Stimulated activated memory B cell treated with anti-CD40 and anti-IgM and Interleukin-4, amounts not matched to agents 10 μg/mL and 1 μg/mL and 100 μg/mL, for 72 hours (primary cell): ENCODE results near the gene MMP17.

Experiments used
- ATAC-seq: fragments of 150-1000 bp; cut with Tn5 transposase; 2 replicates; pipeline ENCODE4 v1.10.0; 2021
- H3K27ac Mint-ChIP-seq: one replicate; pipeline ENCODE4 v1.8.0; 2022; ENCODE audit warnings: mild to moderate bottlenecking, mixed read lengths
- H3K27me3 Mint-ChIP-seq: one replicate; pipeline ENCODE4 v1.8.0; 2022; ENCODE audit warnings: mixed read lengths
- H3K36me3 Mint-ChIP-seq: one replicate; pipeline ENCODE4 v1.8.0; 2022; ENCODE audit warnings: mixed read lengths
- H3K4me1 Mint-ChIP-seq: one replicate; pipeline ENCODE4 v1.8.0; 2022; ENCODE audit warnings: mixed read lengths
- H3K4me3 Mint-ChIP-seq: one replicate; pipeline ENCODE4 v1.8.0; 2022; ENCODE audit warnings: mild to moderate bottlenecking, moderate library complexity, mixed read lengths
- H3K9me3 Mint-ChIP-seq: one replicate; pipeline ENCODE4 v1.8.0; 2022; ENCODE audit warnings: mixed read lengths

MMP17 gene

GRCh38 chr12:131832321-131833231 lies 4.4 kb downstream of the MMP17 start:
- H3K36me3 Mint-ChIP-seq: no peaks in the 10 kb centered on the region
- no peak overlapping the region for H3K4me3 Mint-ChIP-seq
- peaks cover 26% of the 10 kb centered on the region for H3K4me1 Mint-ChIP-seq
- no peak for ATAC-seq
- H3K27me3 Mint-ChIP-seq: peaks cover 40% of the 10 kb centered on the region
- no peak overlapping the region for H3K27ac Mint-ChIP-seq
- no peaks in the 10 kb centered on the region for H3K9me3 Mint-ChIP-seq

- Mint-ChIP-seq H3K27me3 (peaks cover 40% of the 10 kb centered on the region), H3K9me3 (no peaks in the 10 kb centered on the region), H3K4me1 (peaks cover 26% of the 10 kb centered on the region), H3K36me3 (no peaks in the 10 kb centered on the region), H3K4me3 (no peak overlapping the region), H3K27ac (no peak overlapping the region)
- no peak for ATAC-seq
These were observed 5.2 kb downstream of the MMP17 start for GRCh38 chr12:131833288-131833895.

GRCh38 chr12:131833896-131834641 lies 5.9 kb downstream of the MMP17 start:
- peaks cover 38% of the 10 kb centered on the region for H3K27me3 Mint-ChIP-seq
- peak; percentile 14 for ATAC-seq
- H3K4me1 Mint-ChIP-seq: peaks cover 25% of the 10 kb centered on the region
- H3K27ac Mint-ChIP-seq: no peak overlapping the region
- no peak overlapping the region for H3K4me3 Mint-ChIP-seq
- no peaks in the 10 kb centered on the region for H3K36me3 Mint-ChIP-seq
- no peaks in the 10 kb centered on the region for H3K9me3 Mint-ChIP-seq

DNA sequence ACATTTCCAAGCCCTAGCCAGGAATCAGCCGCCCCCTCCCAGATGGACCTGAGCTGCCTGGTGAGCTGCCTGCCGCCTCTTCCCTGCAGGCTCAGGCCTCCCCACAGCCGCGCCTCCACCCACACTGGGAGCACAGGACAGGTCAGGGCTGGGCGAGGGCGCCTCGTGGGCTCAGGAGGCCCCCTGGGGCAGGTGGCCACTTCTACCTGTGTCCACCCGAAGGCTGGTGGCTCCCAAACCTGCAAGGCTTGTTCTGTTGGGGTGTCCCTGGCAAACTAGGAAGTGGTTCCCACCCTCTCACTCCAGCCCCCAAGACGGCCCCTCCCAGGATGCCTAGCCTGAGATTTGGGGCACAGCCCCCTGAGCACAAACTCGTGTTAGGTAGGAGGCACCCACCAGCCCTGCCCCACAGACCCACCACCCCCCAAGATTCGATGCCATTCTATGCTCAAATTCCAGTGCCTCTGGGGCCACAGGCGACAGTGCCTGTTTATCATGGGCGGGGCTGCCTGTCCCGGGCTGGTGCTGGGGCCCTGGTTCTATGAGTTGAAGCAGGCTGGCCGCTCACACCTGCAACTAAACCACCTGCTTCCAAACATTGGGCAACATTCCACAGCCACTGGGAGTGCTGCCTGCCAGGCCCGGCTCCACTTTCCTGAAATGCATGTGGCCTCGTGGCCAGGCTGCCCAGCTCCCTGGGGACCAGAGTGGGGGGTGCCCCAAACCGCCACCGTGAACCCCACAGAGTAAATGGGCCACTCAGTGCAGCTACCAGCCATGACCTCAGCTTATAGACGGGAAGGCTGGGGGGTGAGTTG lies 6.8 kb downstream of the MMP17 start:
- peaks cover 18% of the 10 kb centered on the region for H3K4me1 Mint-ChIP-seq
- ATAC-seq: no peak
- no peaks in the 10 kb centered on the region for H3K9me3 Mint-ChIP-seq
- H3K27ac Mint-ChIP-seq: no peak overlapping the region
- no peaks in the 10 kb centered on the region for H3K36me3 Mint-ChIP-seq
- no peak overlapping the region for H3K4me3 Mint-ChIP-seq
- H3K27me3 Mint-ChIP-seq: peaks cover 30% of the 10 kb centered on the region

- Mint-ChIP-seq H3K4me1 (peaks cover 17% of the 10 kb centered on the region), H3K4me3 (no peak overlapping the region), H3K36me3 (no peaks in the 10 kb centered on the region), H3K9me3 (no peaks in the 10 kb centered on the region), H3K27ac (no peak overlapping the region), H3K27me3 (peaks cover 29% of the 10 kb centered on the region)
- no peak for ATAC-seq
These were observed 7.5 kb downstream of the MMP17 start for GRCh38 chr12:131835616-131836171.

DNA sequence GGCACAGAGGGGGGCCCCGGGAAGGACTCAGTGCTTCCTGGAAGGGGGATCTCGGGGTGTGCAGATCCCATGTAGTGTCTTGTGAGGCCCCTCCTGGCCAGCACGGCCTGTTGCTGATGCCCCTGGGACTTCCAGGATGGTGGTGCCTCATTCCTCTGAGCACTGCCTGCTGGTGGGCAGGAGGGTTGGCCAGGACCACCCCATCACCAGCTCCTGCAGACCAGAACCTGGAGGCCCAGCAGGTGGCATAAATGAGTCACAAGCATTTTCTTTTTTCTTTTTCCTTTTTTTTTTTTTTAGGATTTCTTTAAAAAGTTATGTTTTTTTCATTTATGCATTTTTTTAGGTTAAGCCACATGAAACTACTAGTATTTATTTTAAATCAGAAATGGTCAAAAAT lies 8.0 kb downstream of the MMP17 start:
- no peak for ATAC-seq
- Mint-ChIP-seq H3K4me1 (peaks cover 12% of the 10 kb centered on the region), H3K27me3 (peaks cover 24% of the 10 kb centered on the region), H3K9me3 (no peaks in the 10 kb centered on the region), H3K27ac (no peak overlapping the region), H3K36me3 (no peaks in the 10 kb centered on the region), H3K4me3 (no peak overlapping the region)

DNA sequence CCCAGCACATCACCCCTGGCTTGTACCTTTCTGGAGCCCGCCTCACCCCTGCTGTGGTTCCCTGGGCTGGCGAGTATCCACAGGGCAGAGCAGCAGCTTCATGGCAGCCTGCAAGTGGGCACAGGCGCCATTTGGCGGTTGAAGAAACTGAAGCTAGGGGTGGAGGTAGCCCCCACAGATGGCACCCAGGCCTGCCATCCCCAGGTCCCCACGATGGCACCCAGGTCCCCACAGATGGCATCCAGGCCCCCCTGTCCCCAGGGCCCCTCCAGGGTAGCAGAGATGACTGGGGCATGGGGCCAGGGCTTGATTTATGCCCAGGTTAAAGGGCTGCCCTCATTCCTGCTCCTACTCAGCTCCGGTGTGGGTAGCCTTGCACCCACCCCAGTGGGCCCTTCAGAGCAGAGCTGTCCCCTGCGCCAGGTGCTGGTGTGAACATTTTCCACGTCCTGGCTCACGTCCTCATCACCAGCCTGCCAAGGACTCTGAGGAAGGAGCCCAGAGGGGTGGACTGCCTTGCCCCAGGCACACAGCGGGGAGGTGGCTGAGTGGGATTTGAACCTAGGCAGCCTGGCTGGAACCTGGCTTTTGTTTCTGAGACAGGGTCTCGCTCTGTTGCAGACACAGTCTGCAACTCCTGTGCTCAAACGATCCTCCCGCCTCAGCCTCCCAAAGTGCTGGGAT lies 8.7 kb downstream of the MMP17 start:
- ATAC-seq: no peak
- Mint-ChIP-seq H3K27me3 (peaks cover 18% of the 10 kb centered on the region), H3K9me3 (no peaks in the 10 kb centered on the region), H3K27ac (no peak overlapping the region), H3K36me3 (no peaks in the 10 kb centered on the region), H3K4me3 (no peak overlapping the region), H3K4me1 (peaks cover 8% of the 10 kb centered on the region)

- ATAC-seq: no peak
- Mint-ChIP-seq H3K27ac (no peak overlapping the region), H3K4me3 (no peak overlapping the region), H3K27me3 (no peaks in the 10 kb centered on the region), H3K9me3 (no peaks in the 10 kb centered on the region), H3K4me1 (peaks cover 2% of the 10 kb centered on the region), H3K36me3 (no peaks in the 10 kb centered on the region)
These were observed 12.6 kb downstream of the MMP17 start for GRCh38 chr12:131840643-131841416.

DNA sequence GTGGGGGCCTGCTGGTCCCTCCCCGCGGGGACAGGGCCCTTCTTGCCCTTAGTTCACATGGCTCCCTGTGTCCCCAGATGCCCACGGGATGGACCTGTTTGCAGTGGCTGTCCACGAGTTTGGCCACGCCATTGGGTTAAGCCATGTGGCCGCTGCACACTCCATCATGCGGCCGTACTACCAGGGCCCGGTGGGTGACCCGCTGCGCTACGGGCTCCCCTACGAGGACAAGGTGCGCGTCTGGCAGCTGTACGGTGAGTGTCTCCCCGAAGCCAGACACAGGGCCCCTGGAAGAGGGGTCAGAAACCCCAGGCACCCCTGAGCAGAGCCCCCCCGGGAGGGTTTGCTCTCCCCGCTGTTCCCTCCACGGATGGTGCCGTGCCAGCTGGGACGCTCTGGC lies 13.4 kb downstream of the MMP17 start:
- Mint-ChIP-seq H3K9me3 (no peaks in the 10 kb centered on the region), H3K4me1 (no peaks in the 10 kb centered on the region), H3K4me3 (no peak overlapping the region), H3K27me3 (no peaks in the 10 kb centered on the region), H3K27ac (no peak overlapping the region), H3K36me3 (no peaks in the 10 kb centered on the region)
- no peak for ATAC-seq

GRCh38 chr12:131842169-131842568 lies 14.0 kb downstream of the MMP17 start:
- H3K4me1 Mint-ChIP-seq: no peaks in the 10 kb centered on the region
- no peak for ATAC-seq
- no peaks in the 10 kb centered on the region for H3K9me3 Mint-ChIP-seq
- no peak overlapping the region for H3K4me3 Mint-ChIP-seq
- no peaks in the 10 kb centered on the region for H3K36me3 Mint-ChIP-seq
- H3K27ac Mint-ChIP-seq: no peak overlapping the region
- H3K27me3 Mint-ChIP-seq: no peaks in the 10 kb centered on the region

DNA sequence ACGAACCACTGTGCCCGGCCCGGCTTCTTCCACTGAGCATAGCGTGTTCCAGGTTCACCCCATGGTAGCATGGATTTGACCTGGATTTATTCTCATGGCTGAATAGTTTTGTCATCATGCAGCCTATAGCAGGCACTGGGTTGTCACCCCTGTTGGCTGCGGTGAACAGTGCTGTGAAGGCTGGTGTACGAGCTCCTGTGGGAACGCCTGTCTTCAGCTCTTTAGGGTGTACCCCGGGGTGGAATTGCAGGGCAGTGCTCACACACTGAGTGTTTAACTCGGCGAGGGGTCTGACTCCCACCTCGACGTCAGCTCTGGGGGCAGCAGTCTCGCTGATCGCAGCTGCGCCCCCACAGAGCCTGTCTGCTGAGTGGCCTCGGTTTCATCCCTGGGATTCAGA lies 15.3 kb downstream of the MMP17 start:
- Mint-ChIP-seq H3K27ac (no peak overlapping the region), H3K4me1 (no peaks in the 10 kb centered on the region), H3K36me3 (no peaks in the 10 kb centered on the region), H3K4me3 (no peak overlapping the region), H3K27me3 (no peaks in the 10 kb centered on the region), H3K9me3 (no peaks in the 10 kb centered on the region)
- no peak for ATAC-seq

DNA sequence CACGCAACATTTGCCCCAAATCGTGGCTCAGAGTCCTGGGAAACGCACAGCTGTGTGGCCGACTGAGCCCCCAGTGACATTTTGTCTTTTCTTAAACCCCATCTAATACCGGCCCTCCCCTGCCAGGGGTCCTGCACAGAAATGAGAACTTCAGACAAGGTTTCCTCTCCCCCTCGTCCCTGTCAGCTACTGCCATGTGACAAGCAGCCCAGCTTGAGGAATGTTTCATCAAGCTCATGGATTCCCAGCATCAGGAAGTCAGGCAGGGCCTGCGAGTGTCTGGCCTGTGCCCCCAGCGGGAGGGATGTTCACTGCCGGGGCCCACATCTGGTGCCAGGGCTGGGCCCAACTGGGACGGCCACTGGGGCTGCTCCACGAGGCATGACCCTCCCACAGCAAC lies 15.9 kb downstream of the MMP17 start:
- H3K27ac Mint-ChIP-seq: no peak overlapping the region
- no peaks in the 10 kb centered on the region for H3K4me1 Mint-ChIP-seq
- H3K9me3 Mint-ChIP-seq: no peaks in the 10 kb centered on the region
- no peak overlapping the region for H3K4me3 Mint-ChIP-seq
- H3K27me3 Mint-ChIP-seq: no peaks in the 10 kb centered on the region
- ATAC-seq: no peak
- H3K36me3 Mint-ChIP-seq: no peaks in the 10 kb centered on the region

DNA sequence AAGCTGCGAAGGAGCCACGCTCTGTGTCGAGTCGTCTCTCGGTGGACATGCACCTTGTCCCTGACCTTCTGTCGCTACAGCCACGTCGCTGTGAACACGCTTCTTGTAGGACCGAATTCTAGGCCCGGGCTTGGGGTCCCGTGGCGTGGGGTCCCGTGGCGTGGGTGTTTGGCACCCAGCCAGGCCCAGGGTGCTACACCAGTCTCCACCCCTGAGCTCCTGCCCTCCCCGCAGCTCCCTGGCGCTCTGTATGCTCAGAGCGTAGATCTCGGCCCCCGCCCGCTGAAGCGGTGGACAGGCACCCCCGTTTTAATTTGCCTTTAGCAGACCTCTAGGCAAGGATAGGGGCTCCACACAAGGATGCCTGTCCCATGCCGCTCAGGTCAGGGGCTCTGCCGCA lies 16.5 kb downstream of the MMP17 start:
- Mint-ChIP-seq H3K27ac (no peak overlapping the region), H3K4me3 (no peak overlapping the region), H3K4me1 (no peaks in the 10 kb centered on the region), H3K9me3 (no peaks in the 10 kb centered on the region), H3K36me3 (no peaks in the 10 kb centered on the region), H3K27me3 (no peaks in the 10 kb centered on the region)
- ATAC-seq: no peak

DNA sequence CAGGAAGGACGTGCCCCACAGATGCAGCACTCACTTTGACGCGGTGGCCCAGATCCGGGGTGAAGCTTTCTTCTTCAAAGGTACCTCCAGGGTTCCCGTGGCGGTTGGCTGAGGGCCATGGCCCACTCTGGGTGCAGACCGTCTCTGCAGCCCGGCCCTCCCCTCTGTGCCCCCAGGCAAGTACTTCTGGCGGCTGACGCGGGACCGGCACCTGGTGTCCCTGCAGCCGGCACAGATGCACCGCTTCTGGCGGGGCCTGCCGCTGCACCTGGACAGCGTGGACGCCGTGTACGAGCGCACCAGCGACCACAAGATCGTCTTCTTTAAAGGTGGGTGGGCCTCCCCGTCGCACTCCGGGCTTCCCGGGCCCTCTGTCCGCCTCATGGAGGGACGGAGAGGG lies 16.9 kb downstream of the MMP17 start:
- H3K4me1 Mint-ChIP-seq: no peaks in the 10 kb centered on the region
- no peak overlapping the region for H3K4me3 Mint-ChIP-seq
- H3K27me3 Mint-ChIP-seq: no peaks in the 10 kb centered on the region
- H3K27ac Mint-ChIP-seq: no peak overlapping the region
- H3K36me3 Mint-ChIP-seq: no peaks in the 10 kb centered on the region
- no peaks in the 10 kb centered on the region for H3K9me3 Mint-ChIP-seq
- ATAC-seq: no peak
